ENCODE results near the gene SAMD15.

DNA sequence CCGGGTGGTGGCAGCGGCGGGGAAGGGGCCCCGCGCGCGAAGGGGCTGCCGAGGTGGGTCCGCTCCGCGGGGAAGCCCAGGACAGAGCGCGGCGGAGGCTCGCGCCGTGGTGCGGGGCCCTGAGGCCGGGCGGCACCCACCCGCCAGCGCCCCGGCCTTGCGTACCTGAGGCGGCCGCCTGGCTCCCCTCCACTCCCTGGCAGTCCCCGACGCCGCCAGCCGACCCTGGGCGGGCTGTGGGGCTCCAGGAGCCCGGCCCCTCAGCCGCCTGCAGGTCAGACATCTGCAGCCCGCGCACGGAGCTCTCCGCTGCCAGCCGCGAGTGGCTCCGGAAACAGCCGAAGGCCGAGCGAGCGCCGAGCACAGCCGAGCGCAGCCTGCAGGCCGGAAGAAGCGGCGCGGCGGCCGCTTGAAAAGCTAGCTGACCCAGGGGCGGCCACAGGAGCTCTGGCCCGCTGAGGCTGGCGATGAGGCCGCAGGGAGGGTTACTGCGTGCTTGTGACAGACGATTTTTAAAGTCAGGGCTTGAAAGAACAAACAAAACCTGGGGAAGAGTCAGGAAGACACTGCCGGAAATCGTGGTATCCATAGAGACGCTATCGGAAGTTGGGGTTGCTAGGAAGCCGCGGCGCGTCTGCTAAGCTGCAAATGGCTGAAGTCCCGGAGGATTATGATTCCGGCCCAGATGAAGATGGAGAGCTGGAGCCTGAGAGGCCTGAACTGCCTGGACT is at the start of gene SAMD15, which contains the start of gene TMED8:
- no peak for TF ChIP-seq FOXK2 (IDR thresholded peaks at IDR 0.05)
- no peak for TF ChIP-seq FOXM1 (IDR thresholded peaks at IDR 0.05; ENCODE audit: borderline replicate concordance)
- no peak for TF ChIP-seq TARDBP (IDR thresholded peaks at IDR 0.05)
- no peak for TF ChIP-seq CTBP1 (IDR thresholded peaks at IDR 0.05; ENCODE audit: borderline replicate concordance)
- TF ChIP-seq, protein P1, sequence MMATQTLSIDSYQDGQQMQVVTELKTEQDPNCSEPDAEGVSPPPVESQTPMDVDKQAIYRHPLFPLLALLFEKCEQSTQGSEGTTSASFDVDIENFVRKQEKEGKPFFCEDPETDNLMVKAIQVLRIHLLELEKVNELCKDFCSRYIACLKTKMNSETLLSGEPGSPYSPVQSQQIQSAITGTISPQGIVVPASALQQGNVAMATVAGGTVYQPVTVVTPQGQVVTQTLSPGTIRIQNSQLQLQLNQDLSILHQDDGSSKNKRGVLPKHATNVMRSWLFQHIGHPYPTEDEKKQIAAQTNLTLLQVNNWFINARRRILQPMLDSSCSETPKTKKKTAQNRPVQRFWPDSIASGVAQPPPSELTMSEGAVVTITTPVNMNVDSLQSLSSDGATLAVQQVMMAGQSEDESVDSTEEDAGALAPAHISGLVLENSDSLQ (IDR thresholded peaks at IDR 0.05), result no peak
- no peak for TF ChIP-seq BHLHE40 (IDR thresholded peaks at IDR 0.05; ENCODE audit: borderline replicate concordance)
- no peak for TF ChIP-seq HDGF (IDR thresholded peaks at IDR 0.05; ENCODE audit: borderline replicate concordance)

All from HEK293T (cell line).